Lower leg skin (tissue), 4 donors: ENCODE results near the gene THSD4. TPM values are rescaled to one million over a fixed set of nuclear protein-coding genes. Genes with fewer than 3 reads are reported as not detected.

Source experiments
- DNase-seq, 2 donors: peaks; one replicate each; pipeline ENCODE4 v3.0.0-alpha.2; 2019; ENCODE audit warnings: low spot score in 2 of 2
- H3K4me3 ChIP-seq: fragments of 200-600 bp; sonication (generic); 2 replicates; pipeline ENCODE4 v1.5.1; 2017; ENCODE audit warnings: mild to moderate bottlenecking, low read depth; ENCODE audit not compliant: poor library complexity, severe bottlenecking
- POLR2A ChIP-seq, 2 donors: fragments of 450-650 bp; IDR thresholded peaks; one replicate each; pipeline ENCODE4 v1.6.1; 2016 to 2017; ENCODE audit warnings: antibody characterized with exemption in 2 of 2, mild to moderate bottlenecking in 1 of 2, moderate library complexity in 1 of 2
- WGBS, 2 donors: methylation state at CpG; one replicate each; pipeline ENCODE4 v1.1.5; 2018; 5-methylcytosine and 5-hydroxymethylcytosine counted together
- intact Hi-C: fragments of 100-400 bp; cut with DNase I; formaldehyde crosslinking; loops from one replicate; pipeline ENCODE4 v1.15.0; 2023; ENCODE audit warnings: low total_unique reads
- total RNA-seq, 4 donors: library from RNA; depleted of rRNA; stranded (reverse); fragments of >200 nt; gene quantifications; one replicate each; pipeline ENCODE4 v1.1.0, GENCODE V29; 2016
- TF ChIP-seq, protein P1 (sequence below), 3 donors: fragments of 450-650 bp; IDR thresholded peaks; one replicate each; pipeline ENCODE4 v1.5.1; 2016; ENCODE audit warnings: antibody characterized with exemption in 3 of 3, mild to moderate bottlenecking in 3 of 3, moderate library complexity in 2 of 3

THSD4 gene
- total RNA-seq, 4 donors from 2014 or later = 9.3 to 39.2 (median 32.8) TPM

GRCh38 chr15:71822890-71823630, 707.8 kb downstream of the THSD4 start:
- intact Hi-C loops = no loop called here
- no peak for TF ChIP-seq POLR2A (IDR thresholded peaks at IDR 0.05)
- TF ChIP-seq, protein P1, sequence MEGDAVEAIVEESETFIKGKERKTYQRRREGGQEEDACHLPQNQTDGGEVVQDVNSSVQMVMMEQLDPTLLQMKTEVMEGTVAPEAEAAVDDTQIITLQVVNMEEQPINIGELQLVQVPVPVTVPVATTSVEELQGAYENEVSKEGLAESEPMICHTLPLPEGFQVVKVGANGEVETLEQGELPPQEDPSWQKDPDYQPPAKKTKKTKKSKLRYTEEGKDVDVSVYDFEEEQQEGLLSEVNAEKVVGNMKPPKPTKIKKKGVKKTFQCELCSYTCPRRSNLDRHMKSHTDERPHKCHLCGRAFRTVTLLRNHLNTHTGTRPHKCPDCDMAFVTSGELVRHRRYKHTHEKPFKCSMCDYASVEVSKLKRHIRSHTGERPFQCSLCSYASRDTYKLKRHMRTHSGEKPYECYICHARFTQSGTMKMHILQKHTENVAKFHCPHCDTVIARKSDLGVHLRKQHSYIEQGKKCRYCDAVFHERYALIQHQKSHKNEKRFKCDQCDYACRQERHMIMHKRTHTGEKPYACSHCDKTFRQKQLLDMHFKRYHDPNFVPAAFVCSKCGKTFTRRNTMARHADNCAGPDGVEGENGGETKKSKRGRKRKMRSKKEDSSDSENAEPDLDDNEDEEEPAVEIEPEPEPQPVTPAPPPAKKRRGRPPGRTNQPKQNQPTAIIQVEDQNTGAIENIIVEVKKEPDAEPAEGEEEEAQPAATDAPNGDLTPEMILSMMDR (IDR thresholded peaks at IDR 0.05) = no peak
- 83 to 86% methylated on average over 3 of the region's 3 CpGs for WGBS, 2 donors
- H3K4me3 ChIP-seq = no peak overlapping the region
- DNase-seq = no peak

GRCh38 chr15:71823801-71824200, 708.5 kb downstream of the THSD4 start:
- H3K4me3 ChIP-seq = no peak overlapping the region
- WGBS, 2 donors = 75 to 80% methylated on average over 3 of the region's 3 CpGs
- intact Hi-C loops = no loop called here
- DNase-seq = no peak
- TF ChIP-seq POLR2A (IDR thresholded peaks at IDR 0.05) = no peak
- TF ChIP-seq, protein P1 (IDR thresholded peaks at IDR 0.05) = no peak

- TF ChIP-seq, protein P1 (IDR thresholded peaks at IDR 0.05) = no peak
- TF ChIP-seq POLR2A (IDR thresholded peaks at IDR 0.05) = no peak
- intact Hi-C loops = no loop called here
- DNase-seq = no peak
- H3K4me3 ChIP-seq = no peak overlapping the region
- 92% methylated on average over 4 of the region's 4 CpGs for WGBS, 2 donors
Measured at GRCh38 chr15:71825021-71825730, 709.9 kb downstream of the THSD4 start.

DNA sequence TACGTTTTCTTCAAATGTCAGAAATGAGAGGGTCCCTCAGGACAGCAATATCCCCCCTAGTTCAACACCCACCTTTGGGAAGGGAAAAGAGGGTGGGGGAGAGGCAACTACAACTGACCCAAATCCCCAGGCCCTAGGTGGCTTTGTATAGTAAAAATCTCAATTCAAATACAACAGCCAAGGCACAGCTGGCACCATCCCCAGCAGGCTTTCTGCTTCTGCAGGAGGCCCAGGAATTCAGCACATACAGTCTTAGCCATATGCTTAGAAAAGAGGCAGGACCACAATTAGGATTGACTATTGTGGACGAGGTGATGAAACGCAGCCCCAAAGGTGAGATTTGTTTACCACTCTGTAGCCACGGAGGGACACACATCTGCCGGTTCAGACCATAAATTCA, 710.9 kb downstream of the THSD4 start:
- intact Hi-C loops = no loop called here
- DNase-seq = no peak
- WGBS, 2 donors = 87 to 94% methylated on average over 5 of the region's 5 CpGs
- no peak for TF ChIP-seq POLR2A (IDR thresholded peaks at IDR 0.05)
- TF ChIP-seq, protein P1 (IDR thresholded peaks at IDR 0.05) = no peak
- no peak overlapping the region for H3K4me3 ChIP-seq

DNA sequence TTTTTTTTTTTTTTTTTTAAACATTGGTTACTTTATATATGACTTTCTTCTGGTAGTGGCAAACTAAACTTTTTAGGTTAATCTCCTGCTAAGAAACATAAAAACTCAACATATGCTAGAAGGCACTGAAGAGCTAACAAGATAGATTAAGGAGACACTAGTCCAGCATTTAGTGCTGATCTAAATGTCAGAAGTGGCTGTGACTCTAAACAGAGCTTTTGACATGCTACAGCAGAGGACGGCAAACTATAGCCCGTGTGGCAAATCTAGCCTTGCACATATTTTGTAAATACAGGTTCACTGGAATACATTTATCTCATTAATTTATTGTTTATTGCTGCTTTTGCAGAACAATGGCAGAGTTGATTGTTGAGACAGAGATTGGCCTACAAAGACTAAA, 715.7 kb downstream of the THSD4 start:
- H3K4me3 ChIP-seq = no peak overlapping the region
- WGBS, 2 donors = 97 to 98% methylated on average over 2 of the region's 2 CpGs
- DNase-seq = no peak
- no peak for TF ChIP-seq POLR2A (IDR thresholded peaks at IDR 0.05)
- TF ChIP-seq, protein P1 (IDR thresholded peaks at IDR 0.05) = no peak
- intact Hi-C loops = no loop called here

Other genes with a start within 250 kb of the THSD4 start
- gene THAP10, start 223.0 kb upstream of the THSD4 start, total RNA-seq = 1 to 10 TPM; 2.0 to 4.5 (median 2.9) TPM
- gene LRRC49, start 222.6 kb upstream of the THSD4 start, total RNA-seq = 1 to 10 TPM; 1.9 to 6.1 (median 5.3) TPM